ENCODE results near the gene ADAMTS7. TPM values are rescaled to one million over a fixed set of nuclear protein-coding genes. Genes with fewer than 3 reads are reported as not detected.
"Not testable (repeated sequence)": the region's sequence is repeated elsewhere in the genome, so short reads cannot be mapped to it uniquely, and the experiment has no call there.

ADAMTS7 gene
- total and polyA plus RNA-seq, 4 experiments from 2014 or later = not detected

GRCh38 chr15:78781381-78781780 lies 29.9 kb downstream of the ADAMTS7 start:
- H3K9me3 ChIP-seq (ENCODE audit: control insufficient read depth in 1 of 2, low read length in 2 of 2); H3K4me3 Mint-ChIP-seq; H3K27ac ChIP-seq (ENCODE audit: low read depth, low read length); H3K4me3 ChIP-seq (ENCODE audit: low read length in 2 of 2); CTCF ChIA-PET (ENCODE audit: partially characterized antibody); H3K27ac Mint-ChIP-seq; H3K27me3 ChIP-seq (ENCODE audit: insufficient read depth, low read length); H3K27me3 Mint-ChIP-seq; H3K36me3 ChIP-seq (ENCODE audit: insufficient read depth, low read length); H3K4me1 ChIP-seq (ENCODE audit: insufficient read depth, low read length); H3K36me3 Mint-ChIP-seq; DNase-seq; POLR2A ChIA-PET (ENCODE audit: partially characterized antibody); H3K4me1 Mint-ChIP-seq; intact Hi-C loops (cut with micrococcal nuclease): not testable (repeated sequence)
- peaks cover 0 to 11% (median 7%) of the 10 kb centered on the region in 8 donors for H3K9me3 Mint-ChIP-seq

- H3K4me3 Mint-ChIP-seq; H3K4me1 Mint-ChIP-seq; H3K36me3 Mint-ChIP-seq; H3K27me3 ChIP-seq (ENCODE audit: insufficient read depth, low read length); DNase-seq; H3K9me3 Mint-ChIP-seq; intact Hi-C loops (cut with micrococcal nuclease); H3K4me3 ChIP-seq (ENCODE audit: low read length in 2 of 2); H3K27ac Mint-ChIP-seq; H3K27ac ChIP-seq (ENCODE audit: low read depth, low read length); POLR2A ChIA-PET (ENCODE audit: partially characterized antibody); H3K4me1 ChIP-seq (ENCODE audit: insufficient read depth, low read length); H3K9me3 ChIP-seq (ENCODE audit: control insufficient read depth in 1 of 2, low read length in 2 of 2); CTCF ChIA-PET (ENCODE audit: partially characterized antibody); H3K27me3 Mint-ChIP-seq; H3K36me3 ChIP-seq (ENCODE audit: insufficient read depth, low read length): not testable (repeated sequence)
These were observed 31.3 kb downstream of the ADAMTS7 start for GRCh38 chr15:78779975-78780374.

- H3K27me3 Mint-ChIP-seq; H3K36me3 Mint-ChIP-seq; H3K9me3 ChIP-seq (ENCODE audit: control insufficient read depth in 1 of 2, low read length in 2 of 2); H3K36me3 ChIP-seq (ENCODE audit: insufficient read depth, low read length); H3K9me3 Mint-ChIP-seq; H3K4me3 Mint-ChIP-seq; H3K4me1 Mint-ChIP-seq; intact Hi-C loops (cut with micrococcal nuclease); H3K27me3 ChIP-seq (ENCODE audit: insufficient read depth, low read length); POLR2A ChIA-PET (ENCODE audit: partially characterized antibody); DNase-seq; H3K4me3 ChIP-seq (ENCODE audit: low read length in 2 of 2); H3K27ac Mint-ChIP-seq; H3K27ac ChIP-seq (ENCODE audit: low read depth, low read length); CTCF ChIA-PET (ENCODE audit: partially characterized antibody); H3K4me1 ChIP-seq (ENCODE audit: insufficient read depth, low read length): not testable (repeated sequence)
These were observed 32.0 kb downstream of the ADAMTS7 start for GRCh38 chr15:78779176-78779785.

GRCh38 chr15:78778422-78778821 lies 32.8 kb downstream of the ADAMTS7 start:
- Histone ChIP-seq H3K4me3 (ENCODE audit: low read length in 2 of 2) (no peak overlapping the region), H3K9me3 (ENCODE audit: control insufficient read depth in 1 of 2, low read length in 2 of 2) (no peaks in the 10 kb centered on the region), H3K36me3 (ENCODE audit: insufficient read depth, low read length) (no peaks in the 10 kb centered on the region), H3K4me1 (ENCODE audit: insufficient read depth, low read length) (no peaks in the 10 kb centered on the region), H3K27me3 (ENCODE audit: insufficient read depth, low read length) (no peaks in the 10 kb centered on the region), H3K27ac (ENCODE audit: low read depth, low read length) (no peak overlapping the region)
- intact Hi-C loops (cut with micrococcal nuclease) = no loop called here
- DNase-seq = no peak
- no peak overlapping the region for H3K4me3 Mint-ChIP-seq
- no peak overlapping the region for H3K27ac Mint-ChIP-seq
- peaks cover 0 to 2% (median 0%) of the 10 kb centered on the region in 4 donors for H3K4me1 Mint-ChIP-seq
- no peaks in the 10 kb centered on the region for H3K36me3 Mint-ChIP-seq
- H3K27me3 Mint-ChIP-seq = no peaks in the 10 kb centered on the region
- ChIA-PET CTCF (ENCODE audit: partially characterized antibody) (no interaction called here), POLR2A (ENCODE audit: partially characterized antibody) (no interaction called here)
- no peaks in the 10 kb centered on the region for H3K9me3 Mint-ChIP-seq

GRCh38 chr15:78777953-78778345 lies 33.3 kb downstream of the ADAMTS7 start:
- H3K27ac ChIP-seq (ENCODE audit: low read depth, low read length); H3K4me3 ChIP-seq (ENCODE audit: low read length in 2 of 2); H3K27ac Mint-ChIP-seq; DNase-seq; H3K36me3 ChIP-seq (ENCODE audit: insufficient read depth, low read length); H3K4me3 Mint-ChIP-seq; H3K4me1 ChIP-seq (ENCODE audit: insufficient read depth, low read length); H3K9me3 Mint-ChIP-seq; H3K27me3 ChIP-seq (ENCODE audit: insufficient read depth, low read length); POLR2A ChIA-PET (ENCODE audit: partially characterized antibody); H3K4me1 Mint-ChIP-seq; H3K9me3 ChIP-seq (ENCODE audit: control insufficient read depth in 1 of 2, low read length in 2 of 2); CTCF ChIA-PET (ENCODE audit: partially characterized antibody); intact Hi-C loops (cut with micrococcal nuclease); H3K27me3 Mint-ChIP-seq; H3K36me3 Mint-ChIP-seq: not testable (repeated sequence)

- POLR2A ChIA-PET (ENCODE audit: partially characterized antibody); H3K27ac ChIP-seq (ENCODE audit: low read depth, low read length); H3K27ac Mint-ChIP-seq; H3K36me3 Mint-ChIP-seq; H3K4me1 ChIP-seq (ENCODE audit: insufficient read depth, low read length); DNase-seq; H3K27me3 ChIP-seq (ENCODE audit: insufficient read depth, low read length); H3K4me3 ChIP-seq (ENCODE audit: low read length in 2 of 2); H3K9me3 Mint-ChIP-seq; CTCF ChIA-PET (ENCODE audit: partially characterized antibody); H3K27me3 Mint-ChIP-seq; H3K4me1 Mint-ChIP-seq; H3K36me3 ChIP-seq (ENCODE audit: insufficient read depth, low read length); H3K9me3 ChIP-seq (ENCODE audit: control insufficient read depth in 1 of 2, low read length in 2 of 2); H3K4me3 Mint-ChIP-seq; intact Hi-C loops (cut with micrococcal nuclease): not testable (repeated sequence)
These were observed 33.8 kb downstream of the ADAMTS7 start for GRCh38 chr15:78777290-78777952.

GRCh38 chr15:78776046-78776925 lies 35.0 kb downstream of the ADAMTS7 start:
- POLR2A ChIA-PET (ENCODE audit: partially characterized antibody); H3K27ac Mint-ChIP-seq; H3K36me3 Mint-ChIP-seq; H3K9me3 ChIP-seq (ENCODE audit: control insufficient read depth in 1 of 2, low read length in 2 of 2); H3K4me3 ChIP-seq (ENCODE audit: low read length in 2 of 2); H3K9me3 Mint-ChIP-seq; H3K27me3 ChIP-seq (ENCODE audit: insufficient read depth, low read length); intact Hi-C loops (cut with micrococcal nuclease); H3K36me3 ChIP-seq (ENCODE audit: insufficient read depth, low read length); H3K27me3 Mint-ChIP-seq; CTCF ChIA-PET (ENCODE audit: partially characterized antibody); DNase-seq; H3K4me3 Mint-ChIP-seq; H3K4me1 Mint-ChIP-seq; H3K27ac ChIP-seq (ENCODE audit: low read depth, low read length); H3K4me1 ChIP-seq (ENCODE audit: insufficient read depth, low read length): not testable (repeated sequence)
